ENCODE results near the gene VSTM4.

GRCh38 chr10:49058463-49059255 is 56.7 kb downstream of the VSTM4 start:
- TF ChIP-seq POLR2A (IDR thresholded peaks at IDR 0.05; ENCODE audit: low read length) (no peak), GATA1 (IDR thresholded peaks at IDR 0.05; ENCODE audit: low read depth, low read length) (no peak)

Data from erythroblast (primary cell).